LNCaP clone FGC (cell line): Measurements from ENCODE around the gene TMPRSS2.
A peak's percentile ranks its signal among the peaks of the same experiment; 100 is the strongest.
"Not testable (repeated sequence)": the region's sequence is repeated elsewhere in the genome, so short reads cannot be mapped to it uniquely, and the experiment has no call there.

Experiments
- DNase-seq: peaks from one replicate; pipeline ENCODE4 v3.0.0-alpha.2; 2011; ENCODE audit warnings: low read depth
- H3K4me3 ChIP-seq: 2 replicates; pipeline ENCODE4 v1.5.1; 2011; ENCODE audit warnings: mild to moderate bottlenecking, low read depth, low read length, control low read depth
- CTCF ChIP-seq: IDR thresholded peaks from 2 replicates; pipeline ENCODE4 v1.5.1; 2012; ENCODE audit warnings: mild to moderate bottlenecking; ENCODE audit not compliant: control insufficient read depth, insufficient read depth; ENCODE audit errors: extremely low read depth

The TMPRSS2 gene

GRCh38 chr21:41422546-41423304 lies 85.2 kb downstream of the TMPRSS2 start:
- no peak for TF ChIP-seq CTCF
- H3K4me3 ChIP-seq: no peak overlapping the region
- DNase-seq: no peak

- peak overlapping the region; percentile 60 for H3K4me3 ChIP-seq
- DNase-seq: not testable (repeated sequence)
These were observed 87.0 kb downstream of the TMPRSS2 start for GRCh38 chr21:41420998-41421397.

- peak overlapping the region; percentile 60 for H3K4me3 ChIP-seq
- DNase-seq: peak; percentile 30
- TF ChIP-seq CTCF: no peak
These were observed 87.8 kb downstream of the TMPRSS2 start for GRCh38 chr21:41419921-41420862.

- no peak overlapping the region for H3K4me3 ChIP-seq
- DNase-seq: no peak
- no peak for TF ChIP-seq CTCF
These were observed 88.8 kb downstream of the TMPRSS2 start for GRCh38 chr21:41418956-41419680.

GRCh38 chr21:41418393-41418792 lies 89.6 kb downstream of the TMPRSS2 start:
- no peak for DNase-seq
- H3K4me3 ChIP-seq: no peak overlapping the region
- TF ChIP-seq CTCF: no peak

GRCh38 chr21:41417505-41417904 lies 90.5 kb downstream of the TMPRSS2 start:
- not testable (repeated sequence) for DNase-seq

More at GRCh38 chr21:41417505-41417904, 90.5 kb downstream of the TMPRSS2 start:
- not testable (repeated sequence) for H3K4me3 ChIP-seq
